Stimulated activated naive B cell treated with anti-CD40 and anti-IgM and Interleukin-4, amounts not matched to agents 10 μg/mL and 1 μg/mL and 100 μg/mL, for 72 hours (primary cell): ENCODE data around the gene ANGPTL2.

Experiments
- ATAC-seq, 2 donors: fragments of 150-1000 bp; cut with Tn5 transposase; replicated peaks; 2 replicates each; pipeline ENCODE4 v1.10.0; 2021; ENCODE audit warnings: moderate library complexity in 1 of 2
- DNase-seq: peaks from one replicate; pipeline ENCODE4 v3.0.0; 2021
- H3K27ac Mint-ChIP-seq: one replicate; pipeline ENCODE4 v1.8.0; 2022; ENCODE audit warnings: mild to moderate bottlenecking, mixed read lengths
- H3K27me3 Mint-ChIP-seq, 2 donors: one replicate each; pipeline ENCODE4 v1.8.0; 2022; ENCODE audit warnings: mixed read lengths in 2 of 2
- H3K36me3 Mint-ChIP-seq, 2 donors: one replicate each; pipeline ENCODE4 v1.8.0; 2022; ENCODE audit warnings: mixed read lengths in 2 of 2, mild to moderate bottlenecking in 1 of 2
- H3K4me1 Mint-ChIP-seq, 2 donors: one replicate each; pipeline ENCODE4 v1.8.0; 2022; ENCODE audit warnings: mixed read lengths in 2 of 2, mild to moderate bottlenecking in 1 of 2
- H3K4me3 Mint-ChIP-seq, 2 donors: one replicate each; pipeline ENCODE4 v1.8.0; 2022; ENCODE audit warnings: mild to moderate bottlenecking in 2 of 2, mixed read lengths in 2 of 2, moderate library complexity in 1 of 2
- H3K9me3 Mint-ChIP-seq, 2 donors: one replicate each; pipeline ENCODE4 v1.8.0; 2022; ENCODE audit warnings: mixed read lengths in 2 of 2, mild to moderate bottlenecking in 1 of 2

ANGPTL2 gene

DNA sequence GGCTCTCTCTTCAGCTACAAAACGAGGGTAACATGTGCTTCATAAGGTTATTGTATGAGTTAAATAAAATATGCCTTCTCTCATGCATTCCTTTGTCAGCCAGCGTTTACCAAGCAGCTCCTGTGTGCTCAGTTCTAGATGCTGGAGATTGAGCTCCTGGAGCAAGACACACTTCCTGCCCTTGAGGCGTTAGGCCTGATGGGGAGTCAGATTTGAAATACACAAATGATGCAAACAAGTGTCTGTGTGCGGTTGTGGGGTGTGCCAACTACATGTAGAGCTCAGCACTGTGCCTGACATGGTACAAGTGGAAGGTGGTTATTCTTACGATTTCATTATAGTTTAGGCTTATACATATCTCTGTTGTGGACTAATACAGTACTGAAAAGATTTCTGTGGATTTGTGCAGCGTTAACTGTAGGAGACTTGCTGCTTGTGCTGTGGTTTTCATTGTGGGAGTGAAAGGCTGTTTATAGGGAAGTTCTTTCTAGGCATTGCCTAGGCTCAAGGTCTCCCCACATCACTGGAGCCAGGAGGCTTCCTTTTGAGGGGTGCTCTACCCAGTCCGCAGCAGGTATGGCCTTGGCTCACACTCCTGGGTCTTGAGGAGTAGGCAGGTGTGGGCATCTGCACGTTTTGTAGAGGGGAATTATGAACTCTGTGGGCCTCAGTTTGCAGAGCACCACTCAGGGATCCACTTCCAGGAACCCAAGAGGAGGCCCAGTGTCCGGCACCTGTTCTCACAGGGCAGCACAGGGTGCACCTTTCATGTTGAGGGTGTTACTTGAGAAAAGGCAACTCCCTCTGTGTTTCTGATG, 39.8 kb upstream of the ANGPTL2 start:
- no peak overlapping the region for H3K27ac Mint-ChIP-seq
- no peak overlapping the region for H3K4me3 Mint-ChIP-seq
- H3K36me3 Mint-ChIP-seq, result peaks cover 0 to 3% of the 10 kb centered on the region in 2 donors
- peaks cover 0 to 2% of the 10 kb centered on the region in 2 donors for H3K9me3 Mint-ChIP-seq
- no peak for DNase-seq
- H3K27me3 Mint-ChIP-seq, result no peaks in the 10 kb centered on the region
- peaks cover 28% of the 10 kb centered on the region in 2 donors for H3K4me1 Mint-ChIP-seq
- no peak for ATAC-seq

DNA sequence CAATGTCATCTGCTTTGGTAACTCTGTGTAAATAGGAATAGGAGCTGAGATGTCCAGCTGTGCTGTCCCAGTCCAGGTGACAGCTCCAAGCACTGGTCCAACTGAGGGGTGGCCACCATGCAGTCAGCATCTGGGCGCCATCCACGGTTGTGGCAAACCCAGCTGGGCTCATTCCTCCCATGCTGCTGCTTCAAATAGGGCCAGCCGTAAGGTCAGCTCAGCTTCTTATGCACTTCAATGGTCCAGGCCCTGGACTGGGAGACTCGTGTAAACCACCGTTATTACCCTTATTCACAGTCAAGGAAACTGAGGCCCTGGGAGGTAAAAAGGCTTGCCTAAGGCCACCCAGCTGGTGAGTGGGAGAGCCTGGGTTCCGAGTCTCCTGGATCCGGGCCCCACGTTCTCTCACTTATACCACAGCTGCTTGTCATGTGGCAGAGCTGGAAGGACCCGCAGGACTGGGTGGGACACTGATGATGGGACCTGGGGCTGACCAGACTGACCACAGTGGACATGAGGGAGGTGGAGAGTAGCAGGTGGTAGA, 38.7 kb upstream of the ANGPTL2 start:
- ATAC-seq, result no peak
- no peaks in the 10 kb centered on the region for H3K27me3 Mint-ChIP-seq

DNA sequence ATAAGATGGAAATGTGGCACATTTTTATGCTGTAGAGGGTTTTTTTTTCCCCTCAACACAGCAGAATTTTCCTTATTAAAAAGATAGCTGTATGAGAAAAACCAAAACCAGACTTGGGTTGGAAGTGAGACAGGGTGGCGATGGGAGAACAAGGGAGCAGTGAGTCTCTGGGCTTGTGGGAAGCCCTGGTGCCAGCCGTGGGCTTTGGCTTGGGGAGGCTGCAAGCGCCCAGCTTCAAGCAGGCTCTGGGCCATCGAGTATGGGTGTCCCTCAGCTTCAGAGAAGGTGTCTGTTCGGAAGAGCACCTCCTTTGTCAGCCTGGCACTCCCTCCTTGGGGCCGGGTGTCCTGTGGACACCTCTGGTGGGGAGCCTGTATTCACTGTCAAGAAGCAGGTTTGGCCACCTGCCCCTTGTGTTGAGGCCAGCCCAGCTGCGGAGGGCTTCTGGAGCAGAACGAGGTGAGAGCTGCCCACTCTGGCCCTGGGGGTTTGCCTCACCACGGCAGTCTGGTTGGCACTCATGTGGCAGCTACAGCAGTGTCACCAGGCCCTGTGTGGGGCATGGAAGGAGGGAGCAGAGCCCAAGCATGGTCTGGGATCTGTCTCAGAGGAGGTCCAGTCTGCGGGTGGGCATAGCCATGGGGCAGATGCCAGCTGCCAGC, 37.6 kb upstream of the ANGPTL2 start:
- Mint-ChIP-seq H3K27me3 (no peaks in the 10 kb centered on the region), H3K4me1 (peaks cover 16 to 21% of the 10 kb centered on the region in 2 donors), H3K4me3 (no peak overlapping the region), H3K27ac (no peak overlapping the region), H3K9me3 (no peaks in the 10 kb centered on the region), H3K36me3 (no peaks in the 10 kb centered on the region)
- ATAC-seq, result no peak
- no peak for DNase-seq

More for the DNA sequence above, 38.7 kb upstream of the ANGPTL2 start:
- H3K27ac Mint-ChIP-seq, result no peak overlapping the region
- DNase-seq, result no peak
- H3K36me3 Mint-ChIP-seq, result no peaks in the 10 kb centered on the region
- no peak overlapping the region for H3K4me3 Mint-ChIP-seq
- H3K4me1 Mint-ChIP-seq, result peaks cover 17 to 20% of the 10 kb centered on the region in 2 donors
- no peaks in the 10 kb centered on the region for H3K9me3 Mint-ChIP-seq

DNA sequence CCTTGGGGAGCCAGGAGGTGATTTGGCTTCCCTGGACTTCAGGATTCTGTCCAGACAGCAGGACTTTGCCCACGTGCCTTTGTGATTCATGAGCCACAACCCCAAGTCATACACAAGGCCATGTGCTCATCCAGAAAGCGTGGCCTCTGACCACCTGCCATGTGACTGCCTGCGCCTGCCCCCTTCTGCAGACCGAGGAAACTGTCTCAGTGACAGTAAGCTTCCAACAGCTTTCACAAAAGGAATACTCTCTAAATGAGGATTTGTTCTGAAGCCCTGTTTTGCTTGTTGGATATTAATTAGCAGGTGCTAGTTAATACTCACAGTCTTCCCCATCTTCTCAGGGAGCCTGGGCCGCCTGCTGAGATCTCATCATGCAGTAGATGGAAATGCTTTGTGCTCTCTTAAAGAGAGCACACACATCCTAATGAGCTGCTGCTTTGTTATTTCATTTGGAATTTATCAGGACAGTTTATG, 36.9 kb upstream of the ANGPTL2 start:
- no peak for ATAC-seq
- H3K27ac Mint-ChIP-seq, result no peak overlapping the region
- no peaks in the 10 kb centered on the region for H3K36me3 Mint-ChIP-seq
- H3K27me3 Mint-ChIP-seq, result no peaks in the 10 kb centered on the region
- no peak overlapping the region for H3K4me3 Mint-ChIP-seq
- H3K9me3 Mint-ChIP-seq, result no peaks in the 10 kb centered on the region
- peaks cover 23 to 27% of the 10 kb centered on the region in 2 donors for H3K4me1 Mint-ChIP-seq
- no peak for DNase-seq

DNA sequence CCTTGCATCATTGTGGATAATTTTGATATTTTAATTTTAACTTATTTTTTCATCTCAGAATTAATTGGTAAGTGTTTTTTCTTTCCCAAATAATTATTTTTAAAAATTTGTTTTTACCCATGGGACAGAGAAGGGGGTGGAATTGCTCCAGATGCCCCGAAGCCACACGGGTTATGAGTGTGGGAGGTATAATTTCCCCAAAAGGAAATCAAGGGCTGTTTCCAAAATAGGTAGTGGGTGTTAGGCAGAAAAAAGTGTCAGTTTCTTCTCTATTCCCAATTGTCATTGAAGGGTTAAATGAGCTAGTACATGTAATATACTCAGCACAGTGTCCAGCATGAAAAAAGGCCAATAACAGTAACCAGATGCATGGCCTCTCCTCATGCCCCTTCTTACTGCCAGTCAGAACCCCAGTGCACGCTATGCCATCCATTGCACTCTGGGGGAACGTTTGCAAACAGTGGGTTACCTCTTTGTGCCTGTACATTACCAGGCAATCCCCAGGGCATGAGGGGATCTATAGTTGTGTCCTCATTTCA, 36.4 kb upstream of the ANGPTL2 start:
- no peaks in the 10 kb centered on the region for H3K27me3 Mint-ChIP-seq
- H3K27ac Mint-ChIP-seq, result no peak overlapping the region
- ATAC-seq (no peak), DNase-seq (no peak)
- H3K9me3 Mint-ChIP-seq, result no peaks in the 10 kb centered on the region
- H3K4me3 Mint-ChIP-seq, result no peak overlapping the region
- H3K36me3 Mint-ChIP-seq, result no peaks in the 10 kb centered on the region
- peaks cover 28 to 30% of the 10 kb centered on the region in 2 donors for H3K4me1 Mint-ChIP-seq

DNA sequence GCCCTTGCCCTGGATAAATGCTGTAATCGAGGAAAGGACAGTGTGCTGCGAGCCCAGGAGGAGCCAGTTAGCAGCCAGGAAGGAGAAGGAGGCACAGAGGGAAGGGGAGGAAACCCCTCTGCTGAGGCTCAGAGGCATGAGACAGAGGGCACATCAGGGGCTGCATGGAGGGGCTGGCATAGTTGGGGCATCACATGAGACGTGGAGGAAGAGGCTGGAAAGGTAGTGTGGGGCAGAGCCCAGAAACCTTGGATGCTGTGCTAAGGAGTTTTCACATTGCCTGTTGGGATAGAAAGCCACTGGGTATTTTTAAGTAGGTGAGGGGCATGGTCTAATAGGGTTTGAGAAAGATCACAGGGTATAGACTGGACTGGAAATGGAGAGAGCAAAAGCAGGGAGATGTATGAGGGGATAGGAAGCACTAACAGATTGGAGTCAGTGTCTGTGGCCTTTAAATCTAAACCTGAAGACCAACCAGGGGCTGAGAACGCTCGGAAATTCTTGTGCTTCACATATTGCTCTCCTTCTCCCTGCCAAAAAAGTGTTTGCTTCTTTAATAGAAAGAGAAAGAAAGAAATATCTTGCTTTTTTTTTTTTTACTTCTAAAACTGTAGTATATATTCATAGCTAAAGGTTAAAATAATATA, 33.0 kb upstream of the ANGPTL2 start:
- DNase-seq (no peak), ATAC-seq (no peak)
- Mint-ChIP-seq H3K27ac (peak overlapping the region; percentile 65), H3K36me3 (no peaks in the 10 kb centered on the region), H3K4me1 (peaks cover 23 to 26% of the 10 kb centered on the region in 2 donors), H3K27me3 (peaks cover 0 to 2% of the 10 kb centered on the region in 2 donors), H3K9me3 (no peaks in the 10 kb centered on the region), H3K4me3 (peak overlapping the region in 1 of 2 donors; percentile 3)

DNA sequence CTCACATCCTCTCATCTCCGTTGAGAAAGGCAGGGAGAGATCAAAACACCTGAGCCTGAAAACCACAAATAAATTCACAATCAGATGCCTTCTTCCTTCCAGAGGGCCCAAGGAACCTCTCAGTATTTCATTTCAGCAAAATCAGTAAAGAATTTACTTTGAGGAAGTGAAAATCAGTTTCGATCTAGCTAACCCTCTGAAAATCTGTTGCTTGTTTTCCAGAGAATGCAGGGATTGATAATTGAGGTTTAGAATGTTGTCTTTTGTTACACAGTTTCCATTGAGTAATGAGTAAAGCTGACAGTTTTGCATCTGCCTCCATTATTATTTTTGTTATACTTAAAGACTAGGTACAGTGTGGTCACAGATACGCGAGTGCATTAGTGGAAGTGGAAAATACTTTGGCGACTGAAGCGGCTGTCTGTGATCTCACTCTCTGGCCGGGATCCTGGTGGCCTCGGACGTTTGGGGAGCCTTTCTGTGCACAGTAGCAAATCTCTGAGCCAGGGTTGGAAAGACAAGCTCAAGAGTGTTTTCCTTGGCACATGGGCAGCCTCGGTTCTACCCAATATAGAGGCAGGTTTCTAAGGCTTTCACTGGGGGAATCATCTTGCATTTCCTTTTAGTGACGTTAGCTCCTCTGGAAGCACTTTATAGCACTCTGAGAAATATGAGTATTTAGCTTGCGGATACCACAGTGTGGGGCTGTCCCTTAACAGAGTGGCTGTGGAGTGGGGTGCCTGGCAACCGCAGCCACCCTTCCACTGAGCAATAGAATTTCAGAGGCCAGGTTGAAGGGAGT, 32.2 kb upstream of the ANGPTL2 start:
- H3K4me1 Mint-ChIP-seq, result peaks cover 24 to 26% of the 10 kb centered on the region in 2 donors
- peak overlapping the region; percentile 65 for H3K27ac Mint-ChIP-seq
- DNase-seq, result peak; percentile 28
- peaks cover 0 to 4% of the 10 kb centered on the region in 2 donors for H3K36me3 Mint-ChIP-seq
- H3K4me3 Mint-ChIP-seq, result peak overlapping the region; percentile 25 to 39
- ATAC-seq, result peak; percentile 88 to 91
- H3K27me3 Mint-ChIP-seq, result peaks cover 0 to 4% of the 10 kb centered on the region in 2 donors
- no peaks in the 10 kb centered on the region for H3K9me3 Mint-ChIP-seq

DNA sequence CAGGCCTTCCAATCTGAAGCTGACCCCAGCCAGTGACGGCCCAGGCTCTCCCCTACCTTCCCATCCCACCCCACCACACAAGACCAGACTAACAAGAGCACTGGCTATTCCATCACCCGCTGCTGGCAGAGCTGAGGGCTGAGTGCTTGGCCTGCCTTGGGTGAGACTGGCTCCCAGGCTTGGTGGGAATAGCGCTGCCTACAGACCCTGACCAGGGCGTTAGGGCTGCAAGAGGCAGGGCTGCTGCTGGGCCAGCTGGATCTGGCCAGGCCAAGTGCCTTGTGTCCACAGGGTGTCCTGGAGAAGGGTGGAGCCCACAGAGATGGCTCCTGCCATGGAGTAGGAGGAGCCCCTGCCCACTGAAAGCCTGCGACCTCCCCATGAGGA, 31.6 kb upstream of the ANGPTL2 start:
- DNase-seq (peak; percentile 20), ATAC-seq (peak; percentile 54 to 55)
- Mint-ChIP-seq H3K4me3 (no peak overlapping the region), H3K27me3 (peaks cover 0 to 4% of the 10 kb centered on the region in 2 donors), H3K27ac (peak overlapping the region; percentile 65), H3K4me1 (peaks cover 22 to 26% of the 10 kb centered on the region in 2 donors), H3K36me3 (peaks cover 0 to 4% of the 10 kb centered on the region in 2 donors), H3K9me3 (no peaks in the 10 kb centered on the region)

DNA sequence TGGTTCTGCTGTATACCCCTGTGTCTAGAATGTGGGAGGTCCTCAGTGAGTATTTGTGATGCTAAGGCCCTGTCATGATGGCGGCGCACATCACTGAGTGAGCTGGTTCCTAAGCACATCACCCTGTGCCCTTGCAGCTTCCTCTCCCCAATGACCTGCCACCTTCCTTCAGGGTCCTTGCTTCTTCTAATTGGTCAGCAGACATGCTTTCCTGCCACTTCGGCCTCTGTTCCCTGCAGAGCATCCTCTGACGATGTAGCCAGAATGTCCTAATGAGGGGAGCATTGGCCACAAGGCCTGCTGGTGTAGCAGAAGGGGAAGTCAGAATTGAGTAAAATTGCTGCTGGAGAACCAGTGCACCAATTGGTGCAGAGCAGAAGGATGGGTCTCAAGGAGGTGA, 31.1 kb upstream of the ANGPTL2 start:
- DNase-seq (no peak), ATAC-seq (no peak)
- peak overlapping the region; percentile 45 for H3K27ac Mint-ChIP-seq
- H3K4me1 Mint-ChIP-seq, result peaks cover 22 to 26% of the 10 kb centered on the region in 2 donors
- H3K9me3 Mint-ChIP-seq, result no peaks in the 10 kb centered on the region
- peaks cover 0 to 4% of the 10 kb centered on the region in 2 donors for H3K36me3 Mint-ChIP-seq
- peak overlapping the region in 1 of 2 donors; percentile 43 for H3K4me3 Mint-ChIP-seq
- H3K27me3 Mint-ChIP-seq, result peaks cover 0 to 4% of the 10 kb centered on the region in 2 donors

DNA sequence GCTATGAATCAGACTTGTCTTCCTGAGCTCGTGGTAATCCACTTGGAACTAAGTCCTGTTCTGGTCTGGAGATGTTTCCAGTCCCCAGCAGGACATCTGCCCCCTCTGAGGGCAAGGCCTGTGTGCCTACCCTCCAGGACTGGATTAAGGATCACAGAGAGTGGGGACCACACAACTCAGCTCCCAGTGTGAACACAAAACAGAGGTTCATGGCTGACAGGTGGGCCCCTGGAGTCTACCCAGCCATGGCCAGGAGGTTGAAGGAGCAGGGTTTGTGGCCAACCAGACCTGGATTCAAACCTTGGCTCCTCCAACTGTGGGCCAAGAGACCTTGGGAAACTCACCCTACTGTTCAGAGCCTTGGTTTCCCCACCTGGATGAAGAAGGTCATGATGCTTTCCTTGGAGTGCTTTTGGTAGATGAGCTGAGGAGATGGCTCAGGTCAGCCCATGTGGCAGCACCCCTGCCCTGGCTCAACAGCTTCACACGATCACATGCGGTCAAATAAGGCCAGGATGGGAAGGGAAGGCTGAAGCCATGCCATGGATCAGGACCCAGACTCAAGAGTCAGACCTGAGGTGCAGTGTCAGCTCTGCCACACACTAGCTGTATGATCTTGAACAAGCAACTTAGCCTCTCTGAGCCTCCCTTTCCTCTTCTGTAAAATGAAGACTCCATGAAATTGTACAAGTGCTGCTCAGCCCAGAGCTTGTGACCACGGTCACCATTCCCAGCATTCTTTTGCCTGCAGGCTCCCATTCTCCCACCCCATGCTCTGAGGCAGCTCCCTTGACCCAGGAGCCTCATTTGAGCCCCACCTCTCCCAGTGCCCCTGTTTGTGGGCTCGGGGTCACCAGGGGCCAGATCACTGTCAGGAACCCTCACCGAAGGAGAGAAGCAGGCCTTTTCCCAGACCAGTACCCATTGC, 27.3 kb upstream of the ANGPTL2 start:
- DNase-seq (no peak), ATAC-seq (no peak)
- H3K36me3 Mint-ChIP-seq, result peaks cover 2 to 4% of the 10 kb centered on the region in 2 donors
- peaks cover 0 to 2% of the 10 kb centered on the region in 2 donors for H3K9me3 Mint-ChIP-seq
- peak overlapping the region; percentile 37 for H3K27ac Mint-ChIP-seq
- no peak overlapping the region for H3K4me3 Mint-ChIP-seq
- H3K4me1 Mint-ChIP-seq, result peaks cover 13 to 17% of the 10 kb centered on the region in 2 donors
- H3K27me3 Mint-ChIP-seq, result peaks cover 0 to 4% of the 10 kb centered on the region in 2 donors

DNA sequence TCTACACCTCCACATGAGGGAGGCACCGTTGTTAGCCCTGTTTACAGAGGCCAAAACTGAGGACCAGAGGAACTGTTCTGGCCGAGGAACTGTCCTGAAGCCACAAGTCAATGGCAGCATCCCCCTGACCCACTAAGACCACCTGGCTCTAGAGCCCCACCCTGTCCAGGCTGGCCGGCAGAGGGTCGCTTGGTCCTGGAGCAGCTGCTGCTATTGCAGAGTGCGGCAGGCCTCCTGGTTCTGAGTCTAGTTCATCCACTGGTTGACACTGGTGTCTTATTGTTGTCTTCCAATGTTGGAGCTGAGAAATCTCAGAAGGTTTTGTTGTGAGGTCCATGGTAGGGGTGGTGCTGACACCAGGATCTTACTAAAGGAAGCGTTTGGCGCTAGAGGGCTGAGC, 26.6 kb upstream of the ANGPTL2 start:
- ATAC-seq (no peak), DNase-seq (no peak)
- H3K4me3 Mint-ChIP-seq, result no peak overlapping the region
- peaks cover 8 to 10% of the 10 kb centered on the region in 2 donors for H3K4me1 Mint-ChIP-seq
- peaks cover 0 to 4% of the 10 kb centered on the region in 2 donors for H3K27me3 Mint-ChIP-seq
- peaks cover 0 to 2% of the 10 kb centered on the region in 2 donors for H3K9me3 Mint-ChIP-seq
- H3K27ac Mint-ChIP-seq, result no peak overlapping the region
- H3K36me3 Mint-ChIP-seq, result peaks cover 2 to 4% of the 10 kb centered on the region in 2 donors

DNA sequence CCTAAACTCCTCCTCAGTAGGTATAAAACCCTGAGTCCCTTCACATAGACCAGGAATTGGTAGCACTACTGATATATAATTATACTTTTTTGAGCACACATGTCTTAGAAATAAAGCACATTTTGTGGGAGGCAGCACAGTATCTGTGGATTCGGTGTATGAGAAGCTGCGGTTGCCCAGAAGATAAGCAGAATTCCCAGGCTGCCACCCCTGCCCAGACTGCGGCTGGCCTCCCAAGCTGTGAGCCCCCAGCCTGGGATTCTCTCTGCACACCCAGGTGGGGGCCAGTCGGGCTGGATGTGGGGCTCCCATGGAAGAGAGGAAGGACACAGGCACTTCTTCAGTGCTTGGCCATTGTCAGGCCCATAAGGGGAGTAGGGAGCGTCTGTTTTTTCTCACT, 25.6 kb upstream of the ANGPTL2 start:
- H3K4me1 Mint-ChIP-seq, result peaks cover under 1 to 1% of the 10 kb centered on the region in 2 donors
- H3K4me3 Mint-ChIP-seq, result no peak overlapping the region
- peaks cover 2 to 4% of the 10 kb centered on the region in 2 donors for H3K36me3 Mint-ChIP-seq
- no peak for ATAC-seq
- H3K27me3 Mint-ChIP-seq, result peaks cover 0 to 4% of the 10 kb centered on the region in 2 donors
- no peak for DNase-seq
- no peak overlapping the region for H3K27ac Mint-ChIP-seq
- peaks cover 0 to 2% of the 10 kb centered on the region in 2 donors for H3K9me3 Mint-ChIP-seq
